GM12891 (cell line): ENCODE results near the gene ACSS1.

ENCODE experiments used
- DNase-seq: peaks from one replicate; pipeline ENCODE4 v3.0.0; 2011; ENCODE audit warnings: low spot score; ENCODE audit not compliant: insufficient read length
- FAIRE-seq: peaks from 2 replicates; lab custom pipeline; 2011; peaks lifted over from hg19 to GRCh38; lab: Jason Lieb, UNC
- PAX5 ChIP-seq: IDR thresholded peaks from 2 replicates; pipeline ENCODE4 v1.6.1; 2011; ENCODE audit warnings: low read length, moderate library complexity, mild to moderate bottlenecking; ENCODE audit not compliant: insufficient read depth, severe bottlenecking
- POLR2A ChIP-seq: IDR thresholded peaks from 2 replicates; pipeline ENCODE4 v1.6.1; 2011; ENCODE audit warnings: low read depth, low read length, control low read depth
- POLR2AphosphoS5 ChIP-seq: IDR thresholded peaks from 2 replicates; pipeline ENCODE4 v1.6.1; 2011; ENCODE audit warnings: low read depth, low read length, control low read depth
- POU2F2 ChIP-seq: IDR thresholded peaks from 2 replicates; pipeline ENCODE4 v1.6.1; 2011; ENCODE audit warnings: low read depth, mild to moderate bottlenecking, control low read depth, low read length, moderate library complexity
- SPI1 ChIP-seq: IDR thresholded peaks from 2 replicates; pipeline ENCODE4 v1.6.1; 2011; ENCODE audit warnings: low read depth, low read length, control low read depth
- TAF1 ChIP-seq: IDR thresholded peaks from 2 replicates; pipeline ENCODE4 v1.6.1; 2011; ENCODE audit warnings: low read depth, low read length, control low read depth

ACSS1 gene

GRCh38 chr20:24970754-24971153 lies 87.2 kb downstream of the ACSS1 start:
- FAIRE-seq, result no peak
- TF ChIP-seq PAX5 (no peak), POLR2A (no peak), POLR2AphosphoS5 (no peak), POU2F2 (no peak), TAF1 (no peak), SPI1 (no peak)
- no peak for DNase-seq

- FAIRE-seq, result no peak
- TF ChIP-seq POLR2AphosphoS5, result no peak
- no peak for TF ChIP-seq POLR2A
- no peak for TF ChIP-seq POU2F2
- no peak for TF ChIP-seq SPI1
- TF ChIP-seq PAX5, result no peak
- TF ChIP-seq TAF1, result no peak
- no peak for DNase-seq
Measured at GRCh38 chr20:24970030-24970553, 87.8 kb downstream of the ACSS1 start.

- TF ChIP-seq POLR2AphosphoS5, result no peak
- FAIRE-seq, result no peak
Measured at GRCh38 chr20:24969186-24970029, 88.5 kb downstream of the ACSS1 start.

DNA sequence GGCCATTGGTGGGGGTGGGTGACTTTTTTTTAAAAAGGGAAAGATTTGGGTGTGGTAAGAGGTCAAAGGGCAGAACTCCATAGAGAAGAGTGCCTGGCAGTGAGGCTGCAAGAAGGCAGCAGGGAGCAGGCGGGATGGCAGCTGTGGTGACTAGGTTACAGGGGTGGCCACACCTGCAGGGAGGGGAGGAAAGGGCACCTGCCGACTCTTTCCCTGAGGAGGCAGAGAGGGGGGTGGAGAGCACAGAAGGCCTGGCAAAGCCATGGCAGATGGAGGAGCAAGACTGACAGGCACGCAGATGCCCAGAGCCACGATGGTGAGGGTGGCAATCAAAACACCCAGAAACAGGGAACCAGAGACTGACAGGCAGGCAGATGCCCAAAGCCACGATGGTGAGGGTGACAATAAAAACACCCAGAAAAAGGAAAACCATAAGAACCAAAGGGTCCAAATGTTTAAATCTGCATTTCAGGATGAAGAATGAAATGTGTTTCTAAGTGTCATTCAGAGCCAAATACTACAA lies 89.6 kb downstream of the ACSS1 start:
- FAIRE-seq (no peak), DNase-seq (no peak)
- no peak for TF ChIP-seq POU2F2
- no peak for TF ChIP-seq SPI1
- TF ChIP-seq PAX5, result no peak
- no peak for TF ChIP-seq POLR2A
- TF ChIP-seq TAF1, result no peak
- no peak for TF ChIP-seq POLR2AphosphoS5

More at GRCh38 chr20:24969186-24970029, 88.5 kb downstream of the ACSS1 start:
- DNase-seq, result no peak

GRCh38 chr20:24966317-24967012 lies 91.5 kb downstream of the ACSS1 start:
- FAIRE-seq, result no peak
- TF ChIP-seq PAX5 (no peak), SPI1 (no peak), POLR2A (no peak), TAF1 (no peak), POLR2AphosphoS5 (no peak), POU2F2 (no peak)
- DNase-seq, result no peak

GRCh38 chr20:24965065-24965919 lies 92.6 kb downstream of the ACSS1 start:
- no peak for DNase-seq
- FAIRE-seq, result no peak

GRCh38 chr20:24964506-24964840 lies 93.5 kb downstream of the ACSS1 start:
- no peak for TF ChIP-seq POLR2AphosphoS5
- no peak for TF ChIP-seq TAF1
- no peak for TF ChIP-seq POU2F2
- no peak for TF ChIP-seq PAX5
- no peak for TF ChIP-seq SPI1
- TF ChIP-seq POLR2A, result no peak
- FAIRE-seq, result no peak
- DNase-seq, result no peak

More at GRCh38 chr20:24965065-24965919, 92.6 kb downstream of the ACSS1 start:
- TF ChIP-seq TAF1, result no peak
- no peak for TF ChIP-seq SPI1
- TF ChIP-seq POLR2AphosphoS5, result no peak
- TF ChIP-seq PAX5, result no peak
- no peak for TF ChIP-seq POU2F2
- TF ChIP-seq POLR2A, result no peak

- no peak for FAIRE-seq
- no peak for DNase-seq
- TF ChIP-seq POU2F2, result no peak
- no peak for TF ChIP-seq POLR2AphosphoS5
- TF ChIP-seq PAX5, result no peak
- no peak for TF ChIP-seq SPI1
- TF ChIP-seq POLR2A, result no peak
- no peak for TF ChIP-seq TAF1
Measured at GRCh38 chr20:24963672-24964505, 94.0 kb downstream of the ACSS1 start.
